Erythroblast (primary cell): ENCODE results near the gene CSNK2B.
A peak's percentile ranks its signal among the peaks of the same experiment; 100 is the strongest.

Experiments
- DNase-seq, 2 experiments: peaks; one replicate each; lab custom pipeline; 2025; lab: John Stamatoyannopoulos, UW
- GATA1 ChIP-seq: IDR thresholded peaks from 2 replicates; pipeline ENCODE4 v1.6.1; 2011; ENCODE audit warnings: low read depth, mild to moderate bottlenecking, control low read depth, low read length, moderate library complexity
- POLR2A ChIP-seq: IDR thresholded peaks from 2 replicates; pipeline ENCODE4 v1.6.1; 2011; ENCODE audit warnings: mild to moderate bottlenecking, low read length

The CSNK2B gene

DNA sequence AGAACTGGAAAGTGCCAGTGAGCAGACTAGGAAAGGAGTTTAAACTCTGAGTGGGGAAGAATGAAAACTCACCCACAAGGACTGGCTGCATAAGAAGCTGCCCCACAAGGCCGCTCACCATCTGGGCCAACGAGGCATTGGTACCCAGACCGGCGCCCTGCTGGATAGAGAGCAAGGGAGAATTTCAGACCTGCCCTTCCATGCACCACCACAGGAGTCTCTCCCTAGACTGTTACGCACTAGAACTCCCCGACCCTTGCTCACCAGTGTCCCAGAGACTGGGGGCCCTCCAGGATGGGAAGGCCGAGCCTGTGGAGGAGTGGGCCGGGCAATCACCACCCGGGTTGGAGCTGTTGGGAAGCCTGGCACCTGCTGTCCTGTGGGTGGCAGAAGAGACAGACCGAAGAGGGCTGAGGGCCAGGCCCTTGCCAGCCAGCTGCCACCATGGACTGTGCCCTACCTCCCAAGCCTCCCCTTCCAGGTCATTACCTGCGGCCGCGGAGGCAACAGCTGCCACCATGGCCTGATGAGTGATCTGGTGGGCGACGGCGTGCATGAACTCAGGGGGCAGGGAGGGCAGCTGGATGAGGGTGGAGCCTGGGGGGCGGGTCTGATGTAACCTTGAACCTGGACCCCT is 21.9 kb upstream of the CSNK2B start:
- no peak for TF ChIP-seq GATA1
- no peak for TF ChIP-seq POLR2A
- DNase-seq: no peak

DNA sequence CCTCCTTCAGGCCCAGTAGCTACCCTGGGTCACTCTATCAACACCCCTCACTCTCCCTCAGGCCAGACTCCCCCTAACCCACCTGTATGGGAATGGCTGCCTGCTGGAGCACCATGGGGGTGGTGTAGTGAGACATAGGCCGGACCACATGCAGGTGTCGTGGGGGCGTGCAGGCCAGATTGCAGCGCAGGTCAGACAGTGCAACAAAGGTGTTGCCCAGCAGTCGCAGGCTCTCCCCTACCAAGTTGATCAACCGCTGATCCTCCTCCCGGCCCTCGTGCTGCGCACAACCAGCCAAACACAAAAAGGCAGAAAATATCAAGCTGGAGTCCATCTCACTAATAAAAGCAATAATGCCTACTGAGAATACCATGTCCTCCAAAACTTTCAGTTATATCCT is 20.6 kb upstream of the CSNK2B start:
- no peak for DNase-seq
- TF ChIP-seq GATA1 (no peak), POLR2A (no peak)

DNA sequence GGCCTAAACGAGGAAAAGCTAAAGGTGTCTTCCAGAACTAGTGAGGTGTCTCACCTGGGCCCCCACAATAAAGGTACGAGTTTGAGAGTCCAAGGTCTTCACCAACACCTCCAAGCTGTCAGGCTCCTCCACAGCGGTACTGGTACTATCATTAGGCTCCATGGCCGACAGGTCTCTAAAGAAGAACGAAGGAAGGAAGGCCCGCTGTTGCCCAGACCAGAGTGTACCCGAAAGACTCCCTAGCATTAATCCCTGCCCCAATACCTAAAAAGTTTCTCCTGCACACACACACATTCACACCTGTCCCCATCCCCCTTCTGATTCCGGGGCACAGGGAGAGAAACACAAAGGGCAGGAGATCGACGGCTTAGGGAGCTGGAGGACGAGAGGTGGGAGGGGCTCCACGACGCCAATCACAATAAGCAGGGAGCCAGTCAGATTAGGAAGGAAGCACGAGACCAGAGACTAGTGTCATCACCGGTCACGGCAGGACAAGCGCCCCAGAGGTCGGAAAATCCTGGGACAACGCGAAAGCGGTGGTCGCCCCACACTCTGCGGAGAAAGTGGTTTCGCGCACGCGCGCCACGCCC is 14.2 kb upstream of the CSNK2B start:
- peak; percentile 88 to 92 for DNase-seq
- TF ChIP-seq GATA1 (no peak), POLR2A (no peak)

DNA sequence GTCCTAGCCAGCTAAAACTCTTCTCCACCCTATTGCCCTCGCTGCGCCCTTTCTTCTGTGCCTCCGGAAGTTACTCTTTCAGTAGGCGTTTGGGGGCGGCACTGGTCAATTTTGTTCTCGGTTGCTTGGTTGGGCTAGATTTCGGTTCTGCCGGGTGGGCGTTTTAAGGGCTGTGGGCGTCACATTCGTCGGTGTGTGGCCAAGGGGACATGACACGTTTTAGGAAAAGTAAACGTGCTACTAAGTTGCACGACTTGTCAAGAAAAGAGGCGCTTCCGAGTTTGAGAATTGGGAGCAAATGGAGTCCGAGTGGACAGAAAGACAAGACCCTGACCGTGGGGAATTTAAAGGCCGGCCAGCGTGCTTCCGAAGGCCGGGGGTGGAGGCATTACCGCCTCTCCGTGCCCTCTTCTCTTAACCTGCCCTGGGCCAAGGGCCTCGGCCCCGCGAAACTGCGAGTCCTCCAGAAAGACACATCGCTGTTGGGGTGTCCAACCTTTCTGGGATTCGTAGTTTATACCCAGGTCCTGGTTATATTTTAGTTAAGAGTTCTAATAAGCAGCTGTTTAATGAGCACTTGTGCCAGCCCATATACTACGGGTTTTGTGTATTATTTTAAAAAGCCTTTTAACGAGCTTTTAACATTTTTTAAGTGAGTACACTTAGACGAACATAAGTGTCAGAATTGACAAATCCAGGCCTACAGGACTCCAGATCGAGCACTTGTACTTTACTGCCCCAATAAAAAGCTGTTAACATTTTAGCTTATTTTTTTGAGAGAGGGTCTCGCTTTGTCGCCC is 12.8 kb upstream of the CSNK2B start:
- peak in 1 of 2 experiments; percentile 98 for DNase-seq
- TF ChIP-seq GATA1 (no peak), POLR2A (peak; percentile 52)

DNA sequence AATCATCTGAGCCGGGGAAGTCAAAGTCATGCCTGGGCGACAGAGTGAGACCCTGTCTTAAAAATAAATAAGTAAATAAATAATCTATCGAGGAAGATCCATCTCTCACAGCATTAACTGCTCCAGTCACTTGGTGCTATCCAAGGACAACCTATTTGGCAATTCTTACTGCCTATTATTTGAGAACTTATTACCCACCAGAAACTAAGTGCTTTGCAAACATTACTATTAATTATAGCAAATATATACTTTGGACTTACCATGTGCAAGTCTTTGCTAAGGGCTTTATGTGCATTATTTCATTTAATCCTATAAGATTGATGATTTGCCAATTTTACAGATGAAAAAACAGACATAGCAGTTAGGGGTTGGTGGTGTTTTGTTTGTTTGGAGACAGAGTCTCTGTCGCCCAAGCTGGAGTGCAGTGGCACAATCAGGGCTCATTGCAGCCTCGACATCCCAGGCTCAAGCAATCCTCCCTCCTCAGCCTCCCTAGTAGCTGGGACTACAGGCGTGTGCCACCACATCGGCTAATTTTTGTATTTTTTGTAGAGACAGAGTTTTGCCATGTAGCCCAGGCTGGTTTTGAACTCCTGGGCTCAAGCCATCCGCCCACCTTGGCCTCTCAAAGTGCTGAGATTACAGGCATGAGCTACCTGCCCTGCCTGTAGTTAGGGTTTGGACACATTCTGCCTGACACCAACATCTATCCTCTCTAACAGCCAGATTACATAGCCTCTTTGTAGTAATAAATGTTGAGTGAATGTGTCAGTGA is 11.1 kb upstream of the CSNK2B start:
- no peak for DNase-seq
- TF ChIP-seq POLR2A (no peak), GATA1 (no peak)

DNA sequence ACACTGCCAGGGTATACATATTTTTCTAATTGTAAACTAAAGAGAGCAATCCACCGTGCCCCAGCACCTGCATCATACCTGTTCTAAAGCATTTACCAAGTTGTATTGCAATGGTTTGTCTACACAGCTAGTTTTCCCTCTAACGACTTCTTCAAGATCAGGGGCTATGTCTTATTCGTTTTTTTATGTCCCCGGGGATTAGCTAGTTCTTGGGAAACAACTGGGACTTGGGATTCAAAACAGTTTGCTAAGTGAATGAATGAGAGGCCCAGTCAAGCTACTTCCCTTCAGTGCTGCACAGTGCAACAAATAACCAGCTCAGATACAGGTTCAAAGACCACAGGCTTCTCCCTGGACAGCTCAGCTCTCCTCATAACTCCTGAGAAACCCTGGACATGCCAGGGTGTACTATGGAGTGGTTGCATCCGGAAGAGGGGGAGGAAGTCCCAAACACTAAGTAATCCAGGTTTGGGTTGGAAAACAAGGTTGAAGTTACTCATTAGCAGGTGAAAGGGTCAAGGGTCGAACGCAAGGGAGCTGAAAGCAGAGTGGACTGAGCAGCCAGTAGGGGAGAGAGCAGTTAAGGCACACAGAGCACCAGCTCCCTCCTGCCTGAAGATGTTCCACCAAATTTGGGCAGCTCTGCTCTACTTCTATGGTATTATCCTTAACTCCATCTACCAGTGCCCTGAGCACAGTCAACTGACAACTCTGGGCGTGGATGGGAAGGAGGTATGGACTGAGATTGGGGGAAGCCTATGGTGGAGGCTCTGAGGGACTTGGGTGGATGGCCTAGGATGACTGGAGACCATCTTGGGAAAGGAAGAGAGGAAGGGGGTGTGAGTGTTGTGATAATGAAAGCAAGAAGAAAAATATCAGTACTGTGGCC is 10.3 kb upstream of the CSNK2B start, which contains the start of gene APOM:
APOM (plus strand) TSS at position 546 of the 889 bp plus-strand sequence; CDS start at position 619, 73 bp downstream.
- TF ChIP-seq GATA1 (no peak), POLR2A (no peak)
- no peak for DNase-seq

DNA sequence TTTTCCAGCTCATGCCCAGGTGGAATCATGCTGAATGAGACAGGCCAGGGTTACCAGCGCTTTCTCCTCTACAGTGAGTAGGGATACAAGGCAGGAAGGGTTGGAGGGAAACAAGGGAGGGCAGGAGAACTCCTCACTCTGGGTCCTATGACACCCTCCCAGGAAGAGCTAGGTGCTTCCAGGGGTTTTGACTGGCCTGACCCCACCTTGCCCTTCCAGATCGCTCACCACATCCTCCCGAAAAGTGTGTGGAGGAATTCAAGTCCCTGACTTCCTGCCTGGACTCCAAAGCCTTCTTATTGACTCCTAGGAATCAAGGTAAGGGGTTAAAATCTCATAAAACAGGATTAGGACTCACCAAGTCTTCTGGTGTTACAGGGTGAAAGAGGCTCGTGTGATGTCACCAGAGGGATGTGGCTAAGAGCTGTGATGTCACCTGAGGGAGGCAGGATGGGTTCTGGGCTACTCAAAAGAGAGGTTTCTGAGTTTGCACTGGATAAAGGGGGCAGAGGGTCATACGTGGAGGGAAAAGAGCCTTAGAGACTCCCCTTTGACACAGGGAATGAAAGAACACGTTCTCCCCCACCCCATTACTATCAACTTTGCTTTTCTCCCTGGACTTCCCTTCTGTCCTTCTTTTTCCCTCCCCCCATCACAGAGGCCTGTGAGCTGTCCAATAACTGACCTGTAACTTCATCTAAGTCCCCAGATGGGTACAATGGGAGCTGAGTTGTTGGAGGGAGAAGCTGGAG is 8.3 kb upstream of the CSNK2B start:
- TF ChIP-seq POLR2A: no peak
- no peak for TF ChIP-seq GATA1
- peak; percentile 27 to 60 for DNase-seq

DNA sequence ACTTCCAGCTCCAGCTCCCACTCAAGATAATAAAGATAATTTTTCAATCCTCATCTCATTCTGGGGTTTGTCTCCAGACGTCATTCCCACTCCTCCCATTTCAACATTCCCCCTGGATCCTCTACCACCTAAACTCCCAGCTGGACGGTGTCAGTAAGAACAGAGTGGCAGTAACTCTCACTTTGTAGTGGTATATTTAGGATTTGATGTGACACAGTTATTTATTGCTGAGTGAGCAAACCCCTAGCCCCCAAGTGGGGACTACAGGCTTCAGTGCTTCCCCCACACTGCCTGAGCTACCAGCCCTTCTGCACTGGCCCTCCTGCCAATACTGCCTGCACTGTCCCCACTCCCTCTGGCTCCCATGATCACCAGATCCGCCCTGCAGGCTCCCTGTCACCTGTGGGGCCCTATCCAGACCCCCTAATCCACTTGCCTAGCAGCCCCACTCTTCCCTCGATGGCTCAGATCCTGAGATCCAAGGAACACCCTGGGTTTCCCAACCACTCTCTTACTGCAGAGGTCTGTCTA is 7.7 kb upstream of the CSNK2B start:
- no peak for DNase-seq
- TF ChIP-seq GATA1 (no peak), POLR2A (no peak)

DNA sequence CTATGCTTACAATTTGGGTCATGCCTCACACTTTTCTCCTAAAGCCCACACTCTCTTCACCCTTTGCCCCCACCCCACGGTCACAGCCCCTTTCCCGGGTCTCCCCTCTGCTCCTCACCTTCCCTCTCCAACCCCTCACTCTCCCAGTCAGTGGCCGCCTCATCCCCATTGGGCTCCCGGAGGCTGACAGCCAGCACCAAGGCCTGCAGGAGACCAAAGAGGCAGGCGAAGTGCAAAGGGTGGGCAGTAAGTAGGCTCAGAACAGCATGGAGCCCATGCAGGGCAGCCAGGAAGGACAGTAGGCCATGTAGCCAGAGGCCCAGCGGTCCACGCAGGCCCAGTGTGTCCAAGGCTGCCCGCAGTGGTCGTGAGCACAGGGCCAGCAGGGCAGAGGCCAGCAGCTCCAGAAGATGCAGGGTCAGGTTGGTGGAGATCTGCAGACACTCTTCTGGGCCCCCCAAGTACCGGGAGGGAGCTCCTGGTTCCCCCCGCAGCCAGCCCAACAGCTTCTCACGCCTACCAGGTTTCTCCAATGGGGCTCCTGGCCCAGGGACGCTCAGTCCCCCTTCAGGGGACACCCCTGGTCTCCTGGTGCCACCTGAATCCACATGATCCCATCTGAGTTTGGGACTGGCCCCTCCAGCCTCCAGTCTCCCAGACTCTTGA is 6.8 kb upstream of the CSNK2B start:
- DNase-seq: no peak

DNA sequence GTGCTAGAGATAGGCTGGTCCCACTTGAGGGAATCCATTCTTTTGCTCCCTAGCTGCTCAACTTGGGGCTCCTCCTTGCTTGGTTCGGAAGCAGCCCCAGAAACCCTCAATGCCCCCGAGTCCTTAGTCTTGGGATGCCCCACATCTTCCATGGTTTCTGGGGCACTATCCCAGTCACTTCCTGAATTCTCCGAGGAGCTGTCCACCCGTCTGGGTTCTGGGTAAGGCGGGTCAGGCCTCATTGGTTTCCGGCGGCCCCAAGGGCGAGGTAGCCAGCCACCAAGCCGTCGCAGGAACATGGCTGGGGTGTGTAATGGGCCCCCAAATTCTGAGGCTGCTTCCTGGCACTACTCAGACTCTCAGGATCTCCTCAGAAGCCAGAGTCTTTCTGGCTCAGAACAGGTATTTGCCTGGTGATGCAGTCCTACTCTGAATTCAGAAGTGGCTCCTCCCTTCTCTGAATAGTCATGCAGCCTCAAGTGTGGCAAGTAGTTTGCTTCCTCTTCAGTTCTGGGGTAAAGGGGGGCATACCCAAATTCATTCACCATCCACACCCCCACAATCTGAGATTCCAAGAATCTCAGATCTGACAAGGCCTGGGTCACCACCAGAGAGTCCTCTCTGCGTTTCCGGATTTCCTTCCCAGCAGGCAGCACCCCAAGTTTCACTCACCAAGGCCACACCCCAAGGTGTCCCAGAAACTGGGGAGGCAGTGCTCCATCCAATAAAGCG is 6.1 kb upstream of the CSNK2B start:
- peak in 1 of 2 experiments; percentile 60 for DNase-seq
- TF ChIP-seq POLR2A (no peak), GATA1 (no peak)

More for the DNA sequence above, 6.8 kb upstream of the CSNK2B start:
- no peak for TF ChIP-seq POLR2A
- TF ChIP-seq GATA1: no peak

DNA sequence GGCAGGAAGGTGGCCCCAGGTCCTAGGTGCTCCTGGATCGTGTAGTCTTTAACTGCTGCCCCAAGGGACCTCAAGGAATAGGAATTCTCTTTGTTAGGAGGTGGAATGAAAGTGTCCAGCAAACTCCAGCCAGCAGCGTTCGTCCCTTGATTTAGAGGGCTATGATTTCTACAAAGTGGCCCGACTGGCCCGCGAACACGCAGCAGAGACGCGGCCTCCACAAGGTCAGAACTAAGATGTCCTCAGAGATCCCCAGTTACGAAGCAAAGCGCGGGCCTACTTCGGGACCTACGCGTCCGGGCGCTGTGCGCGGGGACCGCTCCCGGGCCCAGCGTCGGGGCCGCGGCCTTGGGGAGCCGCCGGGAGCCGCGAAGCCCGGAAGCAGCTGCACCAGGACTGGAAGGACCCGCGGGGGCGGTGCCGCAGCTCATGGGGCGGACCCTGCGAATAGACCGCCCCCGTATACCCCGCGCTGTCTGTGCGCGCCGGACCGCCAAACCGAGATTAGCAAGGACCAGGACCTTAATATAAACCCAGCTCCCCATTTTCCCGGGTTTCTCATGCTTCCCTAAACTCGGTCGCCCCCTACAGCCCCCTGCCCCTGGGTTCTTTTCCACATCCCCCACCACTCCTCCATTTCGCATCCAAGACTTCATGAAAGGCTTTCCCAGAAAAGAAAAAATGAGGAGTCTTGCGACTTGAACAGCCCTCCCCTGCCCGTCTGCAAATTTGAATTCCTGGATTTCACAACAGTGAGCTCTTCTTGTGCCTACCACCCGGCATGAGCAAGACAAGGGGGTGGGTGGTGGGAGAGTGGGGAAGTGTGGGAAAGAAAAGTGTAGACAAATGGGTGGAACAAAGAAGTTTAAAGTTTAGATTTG is 5.3 kb upstream of the CSNK2B start, which contains the start of gene C6orf47:
C6orf47 (minus strand) TSS at position 398 of the 881 bp plus-strand sequence. CDS start 831 bp downstream, outside the sequence.
- no peak for TF ChIP-seq GATA1
- peak; percentile 86 for TF ChIP-seq POLR2A
- DNase-seq: peak; percentile 88 to 91
